K562 (cell line): ENCODE results near the gene NTM. TPM values are rescaled to one million over a fixed set of nuclear protein-coding genes. Genes with fewer than 3 reads are reported as not detected.

Experiments
- ATAC-seq: fragments of 200-7000 bp; cut with Tn5 transposase; 3 replicates; pipeline ENCODE4 v1.9.1; 2020; ENCODE audit warnings: moderate library complexity
- BruUV-seq: library from RNA; stranded (reverse); fragments of 400-500 nt; replicated peaks from 2 replicates; lab custom pipeline; 2021; lab: Mats Ljungman, UMichigan
- CTCF ChIA-PET: fragments of 300-600 bp; formaldehyde crosslinking; extraction: SDS; loops from one replicate; lab custom pipeline; 2021; ENCODE audit warnings: low intra/inter-chr PET ratio; lab: Yijun Ruan, JAX
- POLR2A ChIA-PET: fragments of 300-600, 350-650 bp; sonication (Branson Sonifier 250); formaldehyde crosslinking; extraction: SDS; loops from one replicate; lab custom pipeline; 2021; ENCODE audit warnings: antibody characterized with exemption, inconsistent platforms; lab: Yijun Ruan, JAX
- DNase-seq, 4 experiments: peaks; one replicate each; pipeline versions ENCODE4 v3.0.0 to v3.0.0-alpha.2; 2011 to 2018; ENCODE audit warnings: low spot score in 3 of 4, mixed read lengths in 3 of 4; ENCODE audit errors: extremely low read depth in 1 of 4
- FAIRE-seq: peaks from 2 replicates; lab custom pipeline; 2011; peaks lifted over from hg19 to GRCh38; lab: Jason Lieb, UNC
- H2AFZ ChIP-seq: 2 replicates; pipeline ENCODE4 v1.6.0; 2011; ENCODE audit warnings: low read depth, low read length, control low read depth, inconsistent platforms
- H3K27ac ChIP-seq: fragments of 200-600 bp; 3 replicates; pipeline ENCODE4 v1.8.0; 2011; ENCODE audit warnings: low read depth, mild to moderate bottlenecking, control low read depth, inconsistent platforms, low read length, moderate library complexity, mixed read lengths; ENCODE audit errors: extremely low read depth
- H3K27me3 ChIP-seq, 2 experiments: fragments of 300-600 bp in 1 of 2; 2 replicates in 1 of 2; 3 replicates in 1 of 2; pipeline versions ENCODE4 v1.6.0 to v1.8.0; 2011; ENCODE audit warnings: inconsistent platforms in 2 of 2, low read length in 2 of 2, mild to moderate bottlenecking in 1 of 2, mixed read lengths in 1 of 2, moderate library complexity in 1 of 2; ENCODE audit not compliant: control insufficient read depth in 2 of 2, insufficient read depth in 2 of 2
- H3K36me3 ChIP-seq: fragments of 300-600 bp; 3 replicates; pipeline ENCODE4 v1.8.0; 2011; ENCODE audit warnings: mild to moderate bottlenecking, low read length, inconsistent platforms; ENCODE audit not compliant: control insufficient read depth, insufficient read depth
- H3K4me1 ChIP-seq, 2 experiments: fragments of 200-600 bp in 1 of 2; replicated peaks in 1 of 2; 2 replicates in 1 of 2; 3 replicates in 1 of 2; pipeline versions ENCODE4 v1.5.1 to v1.8.0; 2011; ENCODE audit warnings: inconsistent platforms in 2 of 2, low read length in 2 of 2, mild to moderate bottlenecking in 1 of 2, mixed read lengths in 1 of 2, moderate library complexity in 1 of 2; ENCODE audit not compliant: control insufficient read depth in 2 of 2, insufficient read depth in 2 of 2
- H3K4me2 ChIP-seq: 2 replicates; pipeline ENCODE4 v1.6.1; 2011; ENCODE audit warnings: low read length, control low read depth, inconsistent platforms, mixed read lengths; ENCODE audit not compliant: insufficient read depth
- H3K4me3 ChIP-seq: fragments of 200-600 bp; sonication (generic), shearing (Covaris generic); 2 replicates; pipeline ENCODE4 v1.5.1; 2016; ENCODE audit warnings: control low read depth, inconsistent platforms
- H3K79me2 ChIP-seq: fragments of 200-600 bp; 3 replicates; pipeline ENCODE4 v1.8.0; 2011; ENCODE audit warnings: low read length, inconsistent platforms; ENCODE audit not compliant: control insufficient read depth, insufficient read depth
- H3K9ac ChIP-seq, 2 experiments: 2 replicates each; pipeline versions ENCODE4 v1.6.0 to v1.6.1; 2011; ENCODE audit warnings: low read depth in 2 of 2, low read length in 2 of 2, control low read depth in 1 of 2, inconsistent platforms in 1 of 2, mild to moderate bottlenecking in 1 of 2, mixed read lengths in 1 of 2; ENCODE audit not compliant: insufficient read depth in 1 of 2
- H3K9me1 ChIP-seq: one replicate; pipeline ENCODE4 v1.6.0; 2011; ENCODE audit warnings: inconsistent platforms, mild to moderate bottlenecking, low read length, moderate library complexity; ENCODE audit not compliant: control insufficient read depth, insufficient read depth
- H3K9me3 ChIP-seq: replicated peaks from 2 replicates; pipeline ENCODE4 v1.5.1; 2011; ENCODE audit warnings: low read depth, low read length, inconsistent platforms; ENCODE audit not compliant: control insufficient read depth, insufficient read depth
- H4K20me1 ChIP-seq: replicated peaks from 2 replicates; pipeline ENCODE4 v1.6.1; 2011; ENCODE audit warnings: low read length, inconsistent platforms, mixed read lengths; ENCODE audit not compliant: control insufficient read depth, insufficient read depth
- ATF3 ChIP-seq, 2 experiments: fragments of 450-650 bp in 1 of 2; sonication (generic) in 1 of 2; formaldehyde crosslinking in 1 of 2; IDR thresholded peaks in 1 of 2; conservative IDR thresholded peaks in 1 of 2; 2 replicates each; pipeline versions ENCODE4 v1.6.1 to v1.8.1; 2016 to 2023; ENCODE audit warnings: mild to moderate bottlenecking in 2 of 2, moderate library complexity in 2 of 2, inconsistent platforms in 1 of 2, missing genetic modification reagents in 1 of 2
- ELF1 ChIP-seq: fragments of 200-800 bp; sonication (Bioruptor generic); IDR thresholded peaks from 2 replicates; pipeline ENCODE4 v1.6.1; 2016; ENCODE audit warnings: missing genetic modification characterization, missing compliant biosample characterization
- HNRNPH1 ChIP-seq: fragments of 200-400 bp; formaldehyde crosslinking; optimal IDR thresholded peaks from 2 replicates; pipeline ENCODE3; 2017; ENCODE audit warnings: low read depth, mild to moderate bottlenecking, low read length, moderate library complexity
- IRF2 ChIP-seq: sonication (generic); formaldehyde crosslinking; IDR thresholded peaks from 2 replicates; pipeline ENCODE4 v1.8.1; 2022; ENCODE audit warnings: mild to moderate bottlenecking, missing genetic modification reagents
- KDM1A ChIP-seq, 2 experiments: fragments of 450-650 bp; IDR thresholded peaks; 2 replicates each; pipeline ENCODE4 v1.6.1; 2016; ENCODE audit warnings: mild to moderate bottlenecking in 2 of 2
- NCOA4 ChIP-seq: fragments of 450-650 bp; IDR thresholded peaks from 2 replicates; pipeline ENCODE4 v1.6.1; 2018; ENCODE audit warnings: mild to moderate bottlenecking; ENCODE audit not compliant: partially characterized antibody
- NFE2 ChIP-seq: IDR thresholded peaks from 2 replicates; pipeline ENCODE4 v1.6.1; 2014; ENCODE audit warnings: antibody characterized with exemption, low read depth
- POLR2A ChIP-seq: fragments of 450-650 bp; conservative IDR thresholded peaks from 2 replicates; pipeline ENCODE4 v1.6.1; 2016
- RBFOX2 ChIP-seq: fragments of 200-400 bp; formaldehyde crosslinking; IDR thresholded peaks from 2 replicates; pipeline ENCODE4 v1.6.1; 2017; ENCODE audit warnings: low read depth, mild to moderate bottlenecking, low read length, moderate library complexity
- RBM14 ChIP-seq: fragments of 200-400 bp; formaldehyde crosslinking; IDR thresholded peaks from 2 replicates; pipeline ENCODE4 v1.6.1; 2018; ENCODE audit warnings: low read depth, mild to moderate bottlenecking, low read length, moderate library complexity, borderline replicate concordance; ENCODE audit not compliant: insufficient read depth
- SREBF1 ChIP-seq: fragments of 150-350 bp; IDR thresholded peaks from 2 replicates; pipeline ENCODE4 v1.6.1; 2014; ENCODE audit warnings: antibody characterized with exemption, low read depth, low read length, borderline replicate concordance
- TEAD4 ChIP-seq, 2 experiments: sonication (generic) in 1 of 2; formaldehyde crosslinking in 1 of 2; IDR thresholded peaks; 2 replicates each; pipeline versions ENCODE4 v1.6.1 to v1.8.0; 2012 to 2022; ENCODE audit warnings: borderline replicate concordance in 1 of 2, inconsistent platforms in 1 of 2, low read length in 1 of 2, mild to moderate bottlenecking in 1 of 2, missing genetic modification reagents in 1 of 2
- ZBTB11 ChIP-seq, 3 experiments: fragments of 200-800 bp in 1 of 3; fragments of 250-450 bp in 1 of 3; fragments of 450-650 bp in 1 of 3; sonication (Bioruptor Pico) in 1 of 3; sonication (Bioruptor generic) in 1 of 3; formaldehyde crosslinking in 1 of 3; IDR thresholded peaks; 2 replicates each; pipeline versions ENCODE4 v1.6.1 to v1.8.0; 2016 to 2022; ENCODE audit warnings: mild to moderate bottlenecking in 2 of 3, missing genetic modification characterization in 2 of 3, missing compliant biosample characterization in 1 of 3, moderate library complexity in 1 of 3
- ZNF140 ChIP-seq: fragments of 250-450 bp; sonication (Bioruptor Pico); IDR thresholded peaks from 2 replicates; pipeline ENCODE4 v1.8.0; 2021; ENCODE audit warnings: moderate library complexity, mild to moderate bottlenecking, inconsistent platforms
- ZNF764 ChIP-seq: fragments of 250-450 bp; sonication (Bioruptor Pico); IDR thresholded peaks from 2 replicates; pipeline ENCODE4 v1.4.0; 2020; ENCODE audit warnings: low read depth, mild to moderate bottlenecking, moderate library complexity
- WGBS: fragments of 100-300 bp; shearing (Covaris generic); methylation state at CpG from one replicate; pipeline ENCODE4 v1.1.6; 2016; ENCODE audit warnings: low coverage, mixed read lengths; ENCODE audit not compliant: insufficient coverage; ENCODE audit errors: missing lambda C conversion rate; 5-methylcytosine and 5-hydroxymethylcytosine counted together
- in situ Hi-C: fragments of 300-500 bp; cut with MboI; formaldehyde crosslinking; loops from 4 replicates; pipeline ENCODE4 v1.15.0; 2018; ENCODE audit warnings: inconsistent platforms, mixed read lengths
- intact Hi-C: fragments of 100-400 bp; cut with micrococcal nuclease; formaldehyde crosslinking; loops from 2 replicates; pipeline ENCODE4 v1.14.2; 2022
- polyA plus RNA-seq, 8 experiments: library from polyadenylated mRNA; depleted of rRNA in 4 of 8; stranded (reverse) in 5 of 8; unstranded in 3 of 8; fragments of >200 nt; fragmentation: Nextera tagmentation in 2 of 8; fragmentation: Illumina TruSeq in 1 of 8; extraction: Ambion mirVana in 2 of 8; extraction: Trizol in 1 of 8; gene quantifications; 2 replicates each; pipeline versions ENCODE4 v1.2.1 to v1.2.3, GENCODE V29; 2011 to 2014; ENCODE audit warnings: inconsistent platforms in 1 of 8, missing spikeins in 1 of 8
- total RNA-seq, 7 experiments: library from RNA; depleted of rRNA in 6 of 7; stranded (reverse); fragments of >200 nt in 6 of 7; fragmentation: Illumina TruSeq in 2 of 7; extraction: Trizol in 2 of 7; gene quantifications; 2 replicates each; pipeline versions ENCODE4 v1.2.1 to v1.2.3, GENCODE V29; 2011 to 2021; ENCODE audit warnings: low replicate concordance in 1 of 7

Gene NTM
- total and polyA plus RNA-seq, 9 of the 15 experiments (the other 6 are each of a cell fraction or from before 2014, with no cell fraction given), result not detected

- TF ChIP-seq ZNF764 (CRISPR knock-in tag), result no peak
Observed at GRCh38 chr11:131850507-131850906, 480.1 kb downstream of the NTM start (continued).

- no peak overlapping the region for H3K4me3 ChIP-seq
- ChIA-PET CTCF (no interaction called here), POLR2A (no interaction called here)
- FAIRE-seq (no peak), ATAC-seq (no peak), DNase-seq (no peak)
- no peaks in the 10 kb centered on the region for H3K9me3 ChIP-seq
- intact Hi-C loops (no loop called here), in situ Hi-C loops (no loop called here)
- no peak overlapping the region for H3K4me2 ChIP-seq
- 2% methylated on average over 6 of the region's 7 CpGs for WGBS
- H2AFZ ChIP-seq, result no peak overlapping the region
- no peak overlapping the region for H3K9ac ChIP-seq
- H3K36me3 ChIP-seq, result no peaks in the 10 kb centered on the region
- H4K20me1 ChIP-seq, result no peaks in the 10 kb centered on the region
- no peaks in the 10 kb centered on the region for H3K9me1 ChIP-seq
- BruUV-seq, result no TSS peak
- no peak overlapping the region for H3K27ac ChIP-seq
- H3K79me2 ChIP-seq, result no peaks in the 10 kb centered on the region
- H3K27me3 ChIP-seq, result no peaks in the 10 kb centered on the region
- H3K4me1 ChIP-seq, result no peaks in the 10 kb centered on the region
- no peak for TF ChIP-seq KDM1A (IDR thresholded peaks at IDR 0.05)
- no peak for TF ChIP-seq ZNF140 (CRISPR knock-in tag)
- TF ChIP-seq ZBTB11 (CRISPR knock-in tag; IDR thresholded peaks at IDR 0.05), result no peak
- no peak for TF ChIP-seq NCOA4
- no peak for TF ChIP-seq NFE2
- no peak for TF ChIP-seq IRF2
- no peak for TF ChIP-seq POLR2A
- TF ChIP-seq HNRNPH1, result no peak
- no peak for TF ChIP-seq RBM14
- no peak for TF ChIP-seq ELF1
- no peak for TF ChIP-seq SREBF1
- no peak for TF ChIP-seq RBFOX2
- no peak for TF ChIP-seq ATF3 (IDR thresholded peaks at IDR 0.05)
- no peak for TF ChIP-seq ATF3 (CRISPR knock-in tag; conservative IDR thresholded peaks at IDR 0.05)
- TF ChIP-seq TEAD4 (IDR thresholded peaks at IDR 0.05; ENCODE audit: low read length), result no peak
- TF ChIP-seq TEAD4 (CRISPR knock-in tag; IDR thresholded peaks at IDR 0.05; ENCODE audit: borderline replicate concordance), result no peak
Observed at GRCh38 chr11:131851964-131852755, 481.7 kb downstream of the NTM start.
